Measurements from ENCODE around the gene CAVIN1.
A peak's percentile ranks its signal among the peaks of the same experiment; 100 is the strongest.
"Not testable (repeated sequence)": the region's sequence is repeated elsewhere in the genome, so short reads cannot be mapped to it uniquely, and the experiment has no call there.

Gene CAVIN1

GRCh38 chr17:42404326-42405055 lies 18.6 kb downstream of the CAVIN1 start:
- DNase-seq: no peak

GRCh38 chr17:42403150-42403549 lies 19.9 kb downstream of the CAVIN1 start:
- no peak for DNase-seq

- DNase-seq: no peak
Measured at GRCh38 chr17:42402117-42402516, 20.9 kb downstream of the CAVIN1 start.

GRCh38 chr17:42400844-42401375 lies 22.1 kb downstream of the CAVIN1 start:
- DNase-seq: not testable (repeated sequence)

GRCh38 chr17:42399948-42400843 lies 22.9 kb downstream of the CAVIN1 start:
- DNase-seq: no peak

- DNase-seq: no peak
Measured at GRCh38 chr17:42399121-42399520, 23.9 kb downstream of the CAVIN1 start.

GRCh38 chr17:42395601-42396000 lies 27.5 kb downstream of the CAVIN1 start:
- not testable (repeated sequence) for DNase-seq

GRCh38 chr17:42394838-42395237 lies 28.2 kb downstream of the CAVIN1 start:
- DNase-seq: no peak

- no peak for DNase-seq
Measured at GRCh38 chr17:42392692-42393415, 30.2 kb downstream of the CAVIN1 start.

GRCh38 chr17:42391439-42391838 lies 31.6 kb downstream of the CAVIN1 start:
- not testable (repeated sequence) for DNase-seq

GRCh38 chr17:42389899-42390298 lies 33.2 kb downstream of the CAVIN1 start:
- no peak for DNase-seq

GRCh38 chr17:42389135-42389417 lies 34.0 kb downstream of the CAVIN1 start:
- no peak for DNase-seq

GRCh38 chr17:42388381-42389134 lies 34.5 kb downstream of the CAVIN1 start, which contains the start of gene STAT3:
Gene STAT3 (minus strand): TSS chr17:42388442. CDS start chr17:42348516, 39,926 bp downstream.
- DNase-seq: peak; percentile 98

GRCh38 chr17:42387661-42388380 lies 35.2 kb downstream of the CAVIN1 start:
- DNase-seq: peak; percentile 33

GRCh38 chr17:42386777-42387657 lies 36.0 kb downstream of the CAVIN1 start:
- peak; percentile 60 for DNase-seq

- no peak for DNase-seq
Measured at GRCh38 chr17:42381898-42382297, 41.2 kb downstream of the CAVIN1 start.

- DNase-seq: no peak
Measured at GRCh38 chr17:42380935-42381334, 42.1 kb downstream of the CAVIN1 start.

GRCh38 chr17:42378959-42379594 lies 44.0 kb downstream of the CAVIN1 start:
- DNase-seq: no peak

- no peak for DNase-seq
Measured at GRCh38 chr17:42378359-42378958, 44.6 kb downstream of the CAVIN1 start.

- DNase-seq: no peak
Measured at GRCh38 chr17:42373896-42374295, 49.2 kb downstream of the CAVIN1 start.
